GM18909 (cell line): Measurements from ENCODE around the gene NEMP1.
"Not testable (repeated sequence)": the region's sequence is repeated elsewhere in the genome, so short reads cannot be mapped to it uniquely, and the experiment has no call there.

Experiments
- ATAC-seq: cut with Tn5 transposase; IDR thresholded peaks from one replicate; pipeline ENCODE4 v1.9.1; 2021; ENCODE audit warnings: mild to moderate bottlenecking; ENCODE audit not compliant: unreplicated experiment, poor library complexity

Gene NEMP1

GRCh38 chr12:57078519-57079404 is at the start of gene NEMP1:
Gene NEMP1, minus strand, starts transcription at chr12:57078791. Its CDS starts 46 bp downstream, at chr12:57078745.
- peak; percentile 97 for ATAC-seq

- ATAC-seq: no peak
These were observed 49.3 kb upstream of the NEMP1 start, which contains the start of gene LRP1 for GRCh38 chr12:57127726-57128518. Gene LRP1, plus strand, starts transcription at chr12:57128483. Its CDS starts 482 bp downstream, at chr12:57128965.

DNA sequence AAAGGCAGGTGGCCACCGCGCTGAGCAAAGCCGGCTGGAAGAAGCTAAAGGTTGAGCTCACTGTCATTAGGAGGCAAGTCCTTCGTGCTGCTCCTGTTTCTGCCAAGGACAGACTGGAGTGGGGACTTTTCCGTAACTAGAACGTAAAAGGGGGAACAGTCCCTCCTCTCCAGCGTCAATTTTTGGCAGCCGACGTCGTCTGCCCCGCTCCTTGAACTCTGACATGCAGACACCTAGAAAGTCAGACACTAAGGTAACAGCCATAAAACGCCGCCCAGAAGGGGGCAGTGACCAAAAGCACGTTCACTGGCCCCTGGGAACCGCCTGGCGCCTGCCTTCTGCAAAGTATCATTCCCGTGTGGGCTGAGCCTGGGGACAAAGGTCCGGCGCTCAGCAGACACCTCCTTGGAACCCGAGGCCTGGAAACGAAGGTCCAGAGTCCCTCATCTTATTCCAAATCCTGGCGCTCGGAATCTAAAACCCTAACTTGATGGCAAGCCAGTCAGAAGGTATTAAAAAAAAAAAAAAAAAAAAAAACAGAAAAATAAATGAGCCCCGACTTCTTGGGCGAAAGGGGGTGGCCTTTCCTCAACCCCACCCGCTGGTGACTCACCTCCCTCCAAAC is 48.6 kb upstream of the NEMP1 start:
- no peak for ATAC-seq

GRCh38 chr12:57126561-57126960 is 48.0 kb upstream of the NEMP1 start:
- ATAC-seq: no peak

DNA sequence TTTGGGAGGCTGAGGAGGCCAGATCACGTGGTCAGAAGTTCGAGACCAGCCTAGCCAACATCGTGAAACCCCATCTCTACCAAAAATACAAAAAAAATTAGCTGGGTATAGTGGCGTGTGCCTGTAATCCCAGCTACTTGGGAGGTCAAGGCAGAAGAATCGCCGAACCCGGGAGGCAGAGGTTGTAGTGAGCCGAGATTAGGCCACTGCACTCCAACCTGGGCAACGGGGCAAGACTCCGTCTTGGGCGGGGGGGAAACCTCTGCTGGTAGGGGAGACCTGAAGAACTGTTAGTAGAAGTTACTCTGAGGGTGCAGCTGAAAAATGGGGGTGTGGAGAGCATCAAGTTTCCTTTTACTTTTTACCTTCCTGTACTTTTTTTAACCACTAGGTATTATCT is 47.5 kb upstream of the NEMP1 start:
- no peak for ATAC-seq

DNA sequence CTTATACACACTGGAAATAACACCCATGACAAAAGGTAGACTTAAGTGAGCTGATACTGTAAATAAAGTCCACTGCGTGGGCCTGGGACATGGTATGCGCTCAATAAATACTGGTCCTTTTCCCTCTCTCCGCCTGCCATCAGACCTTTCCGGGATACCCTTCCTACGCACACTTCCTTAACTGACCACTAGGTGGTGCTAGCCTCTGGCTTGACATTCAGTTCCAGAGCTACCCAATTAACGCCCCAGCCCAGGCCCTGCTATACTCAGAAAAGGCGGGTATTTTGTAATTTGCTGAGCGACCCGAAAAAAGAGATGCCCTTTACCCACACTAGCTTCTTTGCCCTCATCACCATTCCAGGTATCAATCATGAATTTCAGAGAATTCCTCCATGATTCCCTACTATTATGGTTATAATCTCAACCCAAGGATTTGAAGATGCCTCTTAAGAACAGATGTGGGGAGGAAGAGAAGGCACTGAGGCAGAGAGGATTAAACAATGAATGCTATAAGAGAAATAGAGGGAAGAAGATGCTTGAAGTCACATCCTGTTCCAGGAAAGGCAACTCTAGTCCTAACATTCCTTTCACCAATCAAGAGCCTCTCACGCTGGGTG is 45.8 kb upstream of the NEMP1 start:
- ATAC-seq: peak; percentile 48

DNA sequence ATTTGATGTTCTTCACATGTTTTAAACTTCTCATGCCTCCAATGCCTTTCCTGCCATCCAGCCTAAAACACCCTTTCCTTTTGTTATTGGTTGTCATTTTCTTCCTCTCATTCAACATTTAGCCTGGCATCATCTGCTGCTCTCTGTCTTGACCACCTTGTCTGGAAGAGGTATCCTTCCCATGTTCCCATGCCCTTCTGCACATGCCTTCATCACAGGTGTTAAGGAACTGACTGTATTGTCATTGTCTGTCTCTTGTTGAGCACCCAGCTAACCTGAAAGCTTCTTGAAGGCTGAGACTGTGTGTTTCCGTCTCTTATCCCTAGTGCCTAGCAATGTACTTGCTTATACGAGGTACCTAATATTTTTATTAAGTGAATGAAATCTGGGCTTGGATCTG is 45.2 kb upstream of the NEMP1 start:
- no peak for ATAC-seq

GRCh38 chr12:57120718-57121117 is 42.1 kb upstream of the NEMP1 start:
- not testable (repeated sequence) for ATAC-seq

- no peak for ATAC-seq
These were observed 40.9 kb upstream of the NEMP1 start for GRCh38 chr12:57119294-57120085.

- ATAC-seq: no peak
These were observed 40.2 kb upstream of the NEMP1 start for GRCh38 chr12:57118711-57119271.

GRCh38 chr12:57116580-57117281 is 38.1 kb upstream of the NEMP1 start:
- ATAC-seq: no peak

DNA sequence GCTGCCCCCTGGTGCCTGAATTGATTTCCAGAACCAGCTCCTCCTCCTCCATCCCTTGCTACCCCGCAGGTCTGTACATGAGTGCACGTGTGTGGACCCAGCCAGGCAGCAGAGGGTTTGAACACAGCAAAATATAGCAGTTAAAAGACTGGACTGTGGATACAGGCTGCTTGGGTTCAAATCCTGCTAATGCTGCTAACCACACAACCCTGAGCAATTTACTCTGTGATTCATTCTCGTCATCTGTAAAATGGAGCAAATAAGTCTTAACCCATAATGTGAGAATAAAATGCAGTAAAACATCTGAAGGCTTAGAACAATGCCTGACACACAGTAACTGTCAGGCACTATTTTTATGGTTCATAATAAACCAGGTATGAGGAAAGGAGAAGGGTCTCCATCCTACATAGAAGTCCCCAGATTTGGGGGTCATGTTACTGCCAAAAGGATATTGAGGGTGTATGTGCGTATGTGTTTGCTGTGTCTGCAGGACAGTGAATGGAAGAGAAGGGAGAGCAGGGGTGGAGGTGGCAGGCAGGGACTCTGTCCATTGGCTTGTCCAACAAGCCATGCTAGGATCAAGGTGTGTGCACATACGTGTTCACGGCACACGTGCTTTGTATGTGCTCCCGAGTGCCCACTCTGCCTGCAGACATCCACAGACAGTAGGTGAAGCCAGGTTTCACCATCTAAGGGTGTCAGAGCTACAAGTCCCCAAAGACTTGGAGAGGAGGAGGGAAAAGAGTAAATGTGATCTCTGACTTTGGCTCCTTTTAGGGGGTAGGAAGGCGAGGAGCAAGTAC is 34.1 kb upstream of the NEMP1 start:
- no peak for ATAC-seq

GRCh38 chr12:57111031-57111734 is 32.6 kb upstream of the NEMP1 start, which contains the start of gene STAT6:
Gene STAT6, minus strand, starts transcription at chr12:57111362. Its CDS starts 3,084 bp downstream, at chr12:57108278.
- ATAC-seq: peak; percentile 63

GRCh38 chr12:57110104-57111030 is 31.8 kb upstream of the NEMP1 start:
- ATAC-seq: peak; percentile 50

GRCh38 chr12:57109207-57110103 is 30.9 kb upstream of the NEMP1 start:
- ATAC-seq: no peak
